Panc1 (cell line): ENCODE data around the gene RBM22.

Experiments
- CTCF ChIP-seq: fragments of 450-650 bp; IDR thresholded peaks from 2 replicates; pipeline ENCODE4 v1.5.1; 2017; ENCODE audit warnings: mild to moderate bottlenecking
- POLR2AphosphoS5 ChIP-seq: IDR thresholded peaks from 2 replicates; pipeline ENCODE4 v1.6.1; 2012; ENCODE audit warnings: mild to moderate bottlenecking, low read depth, low read length, moderate library complexity
- REST ChIP-seq, 2 experiments: IDR thresholded peaks; 2 replicates each; pipeline ENCODE4 v1.6.1; 2011 to 2012; ENCODE audit warnings: low read depth in 2 of 2, control low read depth in 1 of 2, low read length in 1 of 2, mild to moderate bottlenecking in 1 of 2, moderate library complexity in 1 of 2; ENCODE audit not compliant: insufficient read depth in 1 of 2
- SIN3A ChIP-seq: IDR thresholded peaks from 2 replicates; pipeline ENCODE4 v1.6.1; 2012; ENCODE audit warnings: low read depth, mild to moderate bottlenecking, low read length, moderate library complexity, borderline replicate concordance; ENCODE audit not compliant: insufficient read depth
- TCF7L2 ChIP-seq: IDR thresholded peaks from 2 replicates; pipeline ENCODE4 v1.6.1; 2011; ENCODE audit warnings: mild to moderate bottlenecking, low read depth, low read length, inconsistent platforms

GRCh38 chr5:150641824-150642566 lies 58.9 kb downstream of the RBM22 start:
- no peak for TF ChIP-seq CTCF
- TF ChIP-seq POLR2AphosphoS5 = no peak
- TF ChIP-seq REST (IDR thresholded peaks at IDR 0.05; ENCODE audit: insufficient read depth in 1 of 2, low read depth in 2 of 2, low read length in 1 of 2) = no peak
- TF ChIP-seq TCF7L2 = no peak
- no peak for TF ChIP-seq SIN3A
